Brain microvascular endothelial cell (primary cell): ENCODE data around the gene PPP1R3G.

Experiments
- DNase-seq: peaks from one replicate; pipeline ENCODE4 v3.0.0-alpha.2; 2020
- H3K27ac ChIP-seq: fragments of 250-450 bp; sonication (Bioruptor Pico); 2 replicates; pipeline ENCODE4 v1.5.1; 2020; ENCODE audit warnings: mild to moderate bottlenecking, moderate library complexity
- H3K27me3 ChIP-seq: fragments of 250-450 bp; sonication (Bioruptor Pico); replicated peaks from 2 replicates; pipeline ENCODE4 v1.5.1; 2020; ENCODE audit warnings: mild to moderate bottlenecking
- H3K36me3 ChIP-seq: fragments of 250-450 bp; sonication (Bioruptor Pico); replicated peaks from 2 replicates; pipeline ENCODE4 v1.5.1; 2020; ENCODE audit warnings: mild to moderate bottlenecking
- H3K4me3 ChIP-seq: 2 replicates; pipeline ENCODE4 v1.5.1; 2011; ENCODE audit warnings: low read depth, mild to moderate bottlenecking, control low read depth, low read length, moderate library complexity
- in situ Hi-C: cut with HindIII; loops from 2 replicates; pipeline ENCODE4 v1.10.0; 2017; ENCODE audit warnings: low sequenced_read_pairs, low pct_ligation_motif_present
- TF ChIP-seq, protein P1 (sequence below): IDR thresholded peaks from 2 replicates; pipeline ENCODE4 v1.5.1; 2011; ENCODE audit warnings: low read depth, mild to moderate bottlenecking, moderate library complexity, low read length, control low read depth, inconsistent platforms; ENCODE audit errors: missing control alignments

Gene PPP1R3G

DNA sequence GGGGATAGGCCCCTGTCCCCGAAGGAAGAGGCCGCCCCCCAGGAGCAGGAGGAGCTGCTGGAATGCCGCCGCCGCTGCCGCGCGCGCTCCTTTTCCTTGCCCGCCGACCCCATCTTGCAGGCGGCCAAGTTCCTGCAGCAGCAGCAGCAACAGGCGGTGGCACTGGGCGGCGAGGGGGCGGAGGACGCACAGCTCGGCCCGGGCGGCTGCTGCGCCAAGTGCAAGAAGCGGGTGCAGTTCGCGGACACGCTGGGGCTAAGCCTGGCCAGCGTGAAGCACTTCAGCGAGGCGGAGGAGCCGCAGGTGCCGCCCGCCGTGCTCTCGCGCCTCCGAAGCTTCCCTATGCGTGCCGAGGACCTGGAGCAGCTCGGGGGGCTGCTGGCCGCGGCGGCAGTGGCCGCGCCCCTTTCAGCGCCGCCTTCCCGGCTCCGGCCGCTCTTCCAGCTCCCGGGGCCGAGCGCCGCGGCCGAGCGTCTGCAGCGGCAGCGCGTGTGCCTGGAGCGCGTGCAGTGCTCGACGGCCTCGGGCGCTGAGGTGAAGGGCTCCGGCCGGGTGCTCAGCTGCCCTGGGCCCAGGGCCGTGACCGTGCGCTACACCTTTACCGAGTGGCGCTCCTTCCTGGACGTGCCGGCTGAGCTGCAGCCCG, 630 bp downstream of the PPP1R3G start:
- H3K27me3 ChIP-seq = peaks cover 4% of the 10 kb centered on the region
- no peak overlapping the region for H3K27ac ChIP-seq
- in situ Hi-C loops = no loop called here
- no peak for DNase-seq
- peak overlapping the region; percentile 58 for H3K4me3 ChIP-seq
- H3K36me3 ChIP-seq = no peaks in the 10 kb centered on the region
- TF ChIP-seq, protein P1, sequence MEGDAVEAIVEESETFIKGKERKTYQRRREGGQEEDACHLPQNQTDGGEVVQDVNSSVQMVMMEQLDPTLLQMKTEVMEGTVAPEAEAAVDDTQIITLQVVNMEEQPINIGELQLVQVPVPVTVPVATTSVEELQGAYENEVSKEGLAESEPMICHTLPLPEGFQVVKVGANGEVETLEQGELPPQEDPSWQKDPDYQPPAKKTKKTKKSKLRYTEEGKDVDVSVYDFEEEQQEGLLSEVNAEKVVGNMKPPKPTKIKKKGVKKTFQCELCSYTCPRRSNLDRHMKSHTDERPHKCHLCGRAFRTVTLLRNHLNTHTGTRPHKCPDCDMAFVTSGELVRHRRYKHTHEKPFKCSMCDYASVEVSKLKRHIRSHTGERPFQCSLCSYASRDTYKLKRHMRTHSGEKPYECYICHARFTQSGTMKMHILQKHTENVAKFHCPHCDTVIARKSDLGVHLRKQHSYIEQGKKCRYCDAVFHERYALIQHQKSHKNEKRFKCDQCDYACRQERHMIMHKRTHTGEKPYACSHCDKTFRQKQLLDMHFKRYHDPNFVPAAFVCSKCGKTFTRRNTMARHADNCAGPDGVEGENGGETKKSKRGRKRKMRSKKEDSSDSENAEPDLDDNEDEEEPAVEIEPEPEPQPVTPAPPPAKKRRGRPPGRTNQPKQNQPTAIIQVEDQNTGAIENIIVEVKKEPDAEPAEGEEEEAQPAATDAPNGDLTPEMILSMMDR = no peak

DNA sequence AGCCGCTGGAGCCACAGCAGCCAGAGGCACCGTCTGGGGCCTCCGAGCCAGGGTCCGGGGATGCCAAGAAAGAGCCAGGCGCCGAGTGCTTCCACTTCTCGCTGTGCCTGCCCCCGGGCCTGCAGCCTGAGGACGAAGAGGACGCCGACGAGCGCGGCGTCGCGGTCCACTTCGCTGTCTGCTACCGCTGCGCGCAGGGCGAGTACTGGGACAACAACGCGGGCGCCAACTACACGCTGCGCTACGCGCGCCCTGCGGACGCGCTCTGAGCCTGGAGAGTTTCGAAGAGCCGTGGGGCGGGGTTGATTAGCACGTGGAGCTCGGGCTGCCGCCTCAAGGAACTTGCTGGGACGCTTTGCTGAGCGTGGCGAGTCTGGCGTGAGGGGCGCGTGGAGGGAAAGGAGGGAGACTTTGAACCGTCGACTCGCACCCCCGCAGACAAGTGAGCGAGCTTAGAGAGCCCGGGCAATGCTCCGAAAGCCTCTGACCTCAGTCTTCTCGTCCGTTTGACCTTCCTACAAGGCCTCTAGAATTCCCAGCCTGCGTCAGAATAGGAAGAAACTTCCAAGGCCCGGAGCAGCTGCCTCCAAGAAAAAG, 1.3 kb downstream of the PPP1R3G start:
- in situ Hi-C loops = no loop called here
- DNase-seq = no peak
- no peak overlapping the region for H3K27ac ChIP-seq
- peak overlapping the region; percentile 3 for H3K4me3 ChIP-seq
- TF ChIP-seq, protein P1 = no peak
- H3K36me3 ChIP-seq = no peaks in the 10 kb centered on the region
- H3K27me3 ChIP-seq = peaks cover 4% of the 10 kb centered on the region

DNA sequence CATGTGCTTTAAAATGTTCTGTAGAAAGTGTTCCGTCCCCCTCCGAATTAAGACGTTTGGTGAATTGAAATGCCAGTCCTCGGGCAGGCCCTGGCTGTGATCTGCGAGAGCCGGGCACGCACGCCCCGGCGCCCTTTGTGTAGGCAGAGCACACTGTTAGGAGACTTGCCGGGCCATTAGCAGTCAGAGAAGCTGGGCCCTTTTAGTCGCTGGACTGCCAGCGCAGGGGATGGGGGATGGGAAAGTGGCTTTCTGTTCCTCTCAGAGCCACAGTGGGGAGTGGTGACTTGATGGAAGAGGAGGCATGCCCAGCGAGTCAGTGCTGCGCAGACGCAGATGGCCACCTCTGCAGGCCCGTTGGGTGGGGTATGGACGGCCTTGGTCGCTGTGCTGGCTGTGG, 2.2 kb downstream of the PPP1R3G start:
- in situ Hi-C loops = no loop called here
- no peak overlapping the region for H3K4me3 ChIP-seq
- no peak overlapping the region for H3K27ac ChIP-seq
- peaks cover 4% of the 10 kb centered on the region for H3K27me3 ChIP-seq
- H3K36me3 ChIP-seq = no peaks in the 10 kb centered on the region
- DNase-seq = no peak
- TF ChIP-seq, protein P1 = no peak

DNA sequence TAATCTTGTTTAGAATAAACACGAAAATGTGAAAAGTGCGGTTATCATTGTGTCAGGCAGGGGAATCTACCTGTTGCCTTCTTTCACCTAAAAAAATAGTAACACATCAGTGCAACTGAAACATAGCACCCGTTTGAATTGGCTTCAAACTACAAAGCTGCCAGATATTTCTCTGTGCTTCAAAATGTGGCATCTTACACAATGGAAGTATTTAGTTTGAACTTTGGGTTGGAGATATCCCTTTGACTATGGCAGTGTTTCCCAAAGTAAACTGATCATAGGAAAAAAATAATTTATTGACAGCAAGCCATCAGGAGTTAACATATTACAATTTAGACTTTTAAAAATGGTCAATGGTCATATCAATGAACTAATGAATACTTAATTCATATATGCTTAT, 3.6 kb downstream of the PPP1R3G start:
- TF ChIP-seq, protein P1 = no peak
- no peak for DNase-seq
- H3K36me3 ChIP-seq = no peaks in the 10 kb centered on the region
- H3K27ac ChIP-seq = no peak overlapping the region
- H3K4me3 ChIP-seq = no peak overlapping the region
- peaks cover 4% of the 10 kb centered on the region for H3K27me3 ChIP-seq
- in situ Hi-C loops = no loop called here

DNA sequence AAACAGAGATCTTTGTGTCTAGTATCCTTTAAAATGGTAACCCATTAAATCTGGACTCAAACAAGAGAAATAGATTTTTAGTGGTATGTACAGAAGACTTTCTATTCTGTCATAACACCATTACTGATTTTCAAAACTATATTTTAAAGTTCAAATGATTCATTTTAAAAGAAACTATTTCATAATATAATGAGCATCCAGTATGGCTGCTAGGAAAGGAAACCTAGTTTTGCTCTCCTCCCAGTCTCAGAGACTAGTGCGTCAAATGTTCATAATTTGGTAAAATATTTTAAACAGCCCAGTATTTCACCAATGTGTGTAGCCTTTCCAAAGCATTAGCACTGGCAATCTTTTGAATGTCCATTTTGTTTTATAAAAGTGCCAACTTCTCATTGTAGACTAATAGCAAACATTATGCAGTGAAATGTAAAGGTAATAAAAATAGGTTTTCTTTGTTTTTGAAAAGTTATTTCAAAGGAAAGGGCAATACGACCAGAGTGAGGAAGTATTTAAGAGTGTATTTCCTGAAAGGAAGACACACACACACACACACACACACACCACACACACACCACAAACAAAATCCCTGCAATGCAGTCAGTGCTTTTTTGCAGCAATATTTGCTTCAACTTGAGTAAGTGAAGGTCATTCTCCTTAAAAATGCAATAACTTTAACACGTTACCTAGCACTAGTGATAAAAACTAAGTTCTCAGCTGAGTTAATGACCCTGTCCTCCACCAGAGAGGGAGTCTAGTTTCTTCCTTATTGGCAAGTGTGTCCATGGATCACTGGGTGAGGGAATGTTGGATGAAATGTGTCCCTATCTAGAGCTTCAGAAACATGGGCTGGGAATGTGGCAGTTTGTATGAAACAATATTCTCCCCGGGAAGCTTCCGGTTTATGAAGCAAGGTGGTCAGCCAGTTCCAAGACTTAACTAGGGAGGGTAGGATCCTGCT, 4.6 kb downstream of the PPP1R3G start:
- Histone ChIP-seq H3K27me3 (peaks cover 4% of the 10 kb centered on the region), H3K27ac (no peak overlapping the region), H3K4me3 (no peak overlapping the region), H3K36me3 (no peaks in the 10 kb centered on the region)
- TF ChIP-seq, protein P1 = no peak
- in situ Hi-C loops = no loop called here
- DNase-seq = no peak
